ENCODE measurements around the gene PTPRK. TPM values are rescaled to one million over a fixed set of nuclear protein-coding genes. Genes with fewer than 3 reads are reported as not detected.

PTPRK gene
- total and polyA plus RNA-seq, 2 of the 8 experiments (the other 6 are each of a cell fraction or from before 2014, with no cell fraction given), result 11.4 to 47.3 TPM

GRCh38 chr6:127937102-127937501 lies 583.3 kb downstream of the PTPRK start (continued):
- TF ChIP-seq CHD7 (IDR thresholded peaks at IDR 0.05; ENCODE audit: insufficient replicate concordance, low read length) (no peak), SIX5 (IDR thresholded peaks at IDR 0.05; ENCODE audit: low read depth, low read length) (no peak), CTCF (IDR thresholded peaks at IDR 0.05; ENCODE audit: control extremely low read depth in 1 of 3, insufficient read depth in 1 of 3, low read depth in 1 of 3, low read length in 3 of 3) (no peak), ASH2L (IDR thresholded peaks at IDR 0.05; ENCODE audit: low read length) (no peak), TCF12 (IDR thresholded peaks at IDR 0.05; ENCODE audit: low read depth, low read length) (no peak), CBX8 (IDR thresholded peaks at IDR 0.05; ENCODE audit: borderline replicate concordance, low read depth, low read length) (no peak), PHF8 (conservative IDR thresholded peaks at IDR 0.05; ENCODE audit: low read depth, low read length) (no peak)
